GM10266 (cell line): ENCODE data around the gene IGSF10.
A peak's percentile ranks its signal among the peaks of the same experiment; 100 is the strongest.

Experiments used
- DNase-seq: peaks from one replicate; pipeline ENCODE4 v3.0.0; 2012; ENCODE audit errors: extremely low spot score
- TF ChIP-seq, protein P1 (sequence below): IDR thresholded peaks from 2 replicates; pipeline ENCODE4 v1.5.1; 2012; ENCODE audit warnings: mild to moderate bottlenecking, low read depth; ENCODE audit not compliant: control insufficient read depth, insufficient read depth; ENCODE audit errors: missing control alignments

The IGSF10 gene

DNA sequence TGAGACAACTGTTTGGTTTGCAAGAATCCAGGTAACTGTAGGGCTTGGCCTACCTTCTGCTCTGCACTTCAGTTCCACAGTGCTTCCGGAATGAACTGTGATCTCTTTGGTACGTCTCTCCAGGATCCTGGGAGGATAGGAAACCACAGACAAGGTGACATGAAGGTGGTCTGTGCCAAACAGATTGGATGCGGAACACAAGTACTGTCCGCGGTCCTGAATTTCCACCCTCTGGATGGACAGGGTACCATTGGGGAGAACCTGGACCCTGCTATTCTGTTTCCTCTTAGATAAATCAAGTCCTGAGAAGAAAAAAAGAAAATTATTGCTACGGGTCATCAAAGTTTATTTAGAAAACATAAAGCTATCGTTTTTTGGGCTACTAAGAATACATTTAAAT is 17.3 kb downstream of the IGSF10 start:
- TF ChIP-seq, protein P1, sequence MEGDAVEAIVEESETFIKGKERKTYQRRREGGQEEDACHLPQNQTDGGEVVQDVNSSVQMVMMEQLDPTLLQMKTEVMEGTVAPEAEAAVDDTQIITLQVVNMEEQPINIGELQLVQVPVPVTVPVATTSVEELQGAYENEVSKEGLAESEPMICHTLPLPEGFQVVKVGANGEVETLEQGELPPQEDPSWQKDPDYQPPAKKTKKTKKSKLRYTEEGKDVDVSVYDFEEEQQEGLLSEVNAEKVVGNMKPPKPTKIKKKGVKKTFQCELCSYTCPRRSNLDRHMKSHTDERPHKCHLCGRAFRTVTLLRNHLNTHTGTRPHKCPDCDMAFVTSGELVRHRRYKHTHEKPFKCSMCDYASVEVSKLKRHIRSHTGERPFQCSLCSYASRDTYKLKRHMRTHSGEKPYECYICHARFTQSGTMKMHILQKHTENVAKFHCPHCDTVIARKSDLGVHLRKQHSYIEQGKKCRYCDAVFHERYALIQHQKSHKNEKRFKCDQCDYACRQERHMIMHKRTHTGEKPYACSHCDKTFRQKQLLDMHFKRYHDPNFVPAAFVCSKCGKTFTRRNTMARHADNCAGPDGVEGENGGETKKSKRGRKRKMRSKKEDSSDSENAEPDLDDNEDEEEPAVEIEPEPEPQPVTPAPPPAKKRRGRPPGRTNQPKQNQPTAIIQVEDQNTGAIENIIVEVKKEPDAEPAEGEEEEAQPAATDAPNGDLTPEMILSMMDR = no peak
- no peak for DNase-seq

DNA sequence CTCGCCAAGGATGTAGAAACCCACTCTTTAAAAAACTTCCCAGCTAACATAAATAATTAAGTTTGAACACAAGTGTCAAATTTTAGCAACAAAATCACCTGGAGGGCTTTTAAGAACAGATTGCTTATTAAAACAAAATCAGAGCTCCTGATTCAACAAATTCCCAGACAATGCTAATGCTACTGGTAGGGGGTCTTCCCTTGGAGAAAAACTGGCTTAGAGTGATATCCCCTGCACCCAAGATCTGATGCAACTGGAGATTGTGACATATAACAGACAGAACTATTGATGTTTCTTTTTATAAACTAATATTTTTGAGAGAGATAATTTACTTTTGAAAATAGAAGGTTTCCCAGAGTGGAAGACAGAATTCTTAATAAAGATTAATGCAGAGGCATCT is 19.9 kb downstream of the IGSF10 start:
- TF ChIP-seq, protein P1 = no peak

DNA sequence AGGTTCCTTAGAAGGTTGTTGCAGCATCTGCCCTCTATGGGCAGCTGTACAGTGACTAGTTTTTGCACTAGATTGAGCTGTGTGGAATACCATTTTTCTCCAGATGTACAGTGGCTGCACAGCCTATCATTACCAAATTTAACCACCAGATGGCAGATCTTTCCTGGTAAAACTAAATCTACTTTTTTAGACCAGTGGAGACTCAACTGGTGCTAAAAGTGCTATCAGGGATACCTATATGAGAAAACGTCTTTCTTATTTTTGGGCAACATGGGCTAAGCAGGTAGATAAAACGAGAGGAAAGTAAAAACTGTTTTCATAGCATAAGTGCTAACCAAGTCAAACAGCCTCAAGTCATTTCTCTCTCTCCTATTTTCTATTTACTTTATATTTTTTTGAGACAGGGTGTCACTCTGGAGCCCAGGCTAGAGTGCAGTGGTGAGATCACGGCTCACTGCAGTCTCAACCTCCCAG is 21.2 kb downstream of the IGSF10 start:
- TF ChIP-seq, protein P1 = peak; percentile 74

More for the DNA sequence above, 19.9 kb downstream of the IGSF10 start:
- DNase-seq = no peak

DNA sequence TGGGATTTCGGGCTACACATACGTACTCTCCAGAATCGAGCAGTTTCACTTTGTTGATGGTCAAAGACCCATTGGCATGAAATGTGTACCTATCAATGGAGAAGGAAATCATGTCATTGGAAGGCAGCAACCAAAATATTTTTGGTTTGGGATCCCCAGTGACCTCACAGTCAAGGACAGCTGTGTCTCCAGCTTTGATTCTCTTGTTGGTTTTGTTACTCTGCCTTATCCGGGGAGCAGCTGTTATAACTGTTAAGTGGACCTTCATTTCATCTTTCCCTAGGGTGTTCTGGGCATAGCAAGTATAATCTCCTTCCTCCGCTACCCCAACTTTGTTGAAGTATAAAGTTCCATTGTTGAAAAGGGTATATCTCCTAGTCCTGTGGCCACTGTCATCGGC is 23.0 kb downstream of the IGSF10 start:
- TF ChIP-seq, protein P1 = no peak
- DNase-seq = no peak

More for the DNA sequence above, 21.2 kb downstream of the IGSF10 start:
- DNase-seq = peak; percentile 44

DNA sequence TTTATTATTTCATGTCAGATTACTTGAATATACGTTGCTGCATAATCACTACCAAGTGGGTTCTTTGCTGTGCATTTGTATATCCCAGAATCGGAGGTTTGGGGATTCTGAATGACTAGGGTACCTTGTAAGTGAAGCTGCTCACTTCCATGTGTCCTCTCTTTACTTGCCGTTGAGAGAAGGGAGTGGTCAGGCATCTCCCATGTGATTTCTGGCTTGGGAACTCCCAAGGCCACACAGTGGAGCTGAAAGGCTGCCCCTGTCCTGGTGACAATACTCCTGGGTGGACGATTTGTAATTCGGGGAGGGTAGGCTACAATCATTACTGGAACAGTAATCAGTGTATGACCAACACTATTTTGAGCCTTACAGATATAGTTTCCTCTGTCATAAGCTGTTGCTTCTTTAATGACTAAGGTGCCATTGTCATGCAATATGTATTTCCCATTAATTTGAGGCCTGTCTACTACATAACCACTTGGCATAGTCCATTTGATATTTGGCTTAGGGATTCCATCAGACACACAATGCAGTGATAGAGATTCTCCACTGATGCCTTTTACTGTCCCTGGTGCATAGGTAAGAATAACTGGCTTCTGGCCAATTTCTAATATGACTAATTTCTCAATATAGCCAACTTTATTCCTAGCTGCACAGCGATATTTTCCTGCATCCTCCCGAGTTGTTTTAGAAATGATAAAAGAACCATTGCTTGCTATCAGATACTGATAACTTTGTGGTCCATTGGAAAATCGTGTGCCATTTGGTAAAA is 24.0 kb downstream of the IGSF10 start:
- TF ChIP-seq, protein P1 = no peak
- no peak for DNase-seq

DNA sequence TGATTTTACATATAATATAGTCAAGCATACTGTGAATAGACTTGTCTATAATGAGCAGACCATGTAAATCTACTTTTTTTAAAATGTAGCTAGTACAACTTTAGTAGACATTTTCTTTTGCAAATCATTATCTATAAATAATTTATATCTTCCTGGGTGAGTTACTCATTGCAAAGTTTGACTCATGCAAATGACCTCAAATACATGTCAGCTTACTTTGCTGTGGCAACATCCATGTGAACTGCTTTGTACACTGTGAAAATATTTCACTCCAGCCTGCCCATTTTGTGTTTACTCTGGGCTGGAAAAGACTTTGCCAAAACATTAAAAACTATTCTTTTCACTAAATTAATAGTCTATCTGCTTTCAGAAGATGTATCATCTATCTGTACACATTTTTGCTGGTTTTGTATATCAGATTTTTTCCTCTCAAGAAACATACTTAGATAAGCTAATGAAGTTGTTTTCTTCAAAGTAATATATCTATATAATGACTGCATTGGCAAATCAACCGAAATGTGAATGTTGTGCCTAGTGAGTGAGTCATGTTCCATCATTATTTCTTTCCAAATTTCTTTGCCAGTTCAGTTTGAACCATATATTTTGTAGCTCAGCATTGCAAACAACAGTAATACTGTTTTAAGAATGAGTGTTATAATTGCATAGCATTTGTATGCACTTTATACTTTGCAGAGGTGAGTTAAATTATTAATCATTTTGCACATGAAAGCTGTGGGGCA is 26.5 kb downstream of the IGSF10 start:
- TF ChIP-seq, protein P1 = no peak
- no peak for DNase-seq
